Caco-2 (cell line): ENCODE data around the gene EFCAB14. TPM values are rescaled to one million over a fixed set of nuclear protein-coding genes. Genes with fewer than 3 reads are reported as not detected.

Experiments used
- BruUV-seq: library from RNA; stranded (reverse); fragments of 400-500 nt; replicated peaks from 2 replicates; lab custom pipeline; 2021; lab: Mats Ljungman, UMichigan
- CTCF ChIA-PET: fragments of 300-600 bp; sonication (Branson Sonifier 250); formaldehyde crosslinking; loops from one replicate; lab custom pipeline; 2022; ENCODE audit warnings: antibody characterized with exemption; lab: Charles Lee
- POLR2A ChIA-PET: fragments of 300-600 bp; sonication (Branson Sonifier 250); formaldehyde crosslinking; loops from one replicate; lab custom pipeline; 2022; ENCODE audit warnings: antibody characterized with exemption; lab: Charles Lee
- DNase-seq, 2 experiments: peaks; one replicate each; pipeline versions ENCODE4 v3.0.0 to v3.0.0-alpha.2; 2020 to 2022
- H3K27me3 ChIP-seq: replicated peaks from 2 replicates; pipeline ENCODE4 v1.6.0; 2011; ENCODE audit warnings: low read length; ENCODE audit not compliant: control insufficient read depth, insufficient read depth
- H3K36me3 ChIP-seq: 2 replicates; pipeline ENCODE4 v1.5.1; 2011; ENCODE audit warnings: low read length; ENCODE audit not compliant: control insufficient read depth, insufficient read depth
- H3K4me1 ChIP-seq: fragments of 250-450 bp; sonication (Bioruptor Pico); 2 replicates; pipeline ENCODE4 v1.5.1; 2020; ENCODE audit warnings: mild to moderate bottlenecking
- H3K4me3 ChIP-seq: 2 replicates; pipeline ENCODE4 v1.5.1; 2011; ENCODE audit warnings: low read depth, mild to moderate bottlenecking, control low read depth, low read length
- H3K9me3 ChIP-seq: fragments of 250-450 bp; sonication (Bioruptor Pico); 2 replicates; pipeline ENCODE4 v1.5.1; 2020; ENCODE audit warnings: mild to moderate bottlenecking, moderate library complexity
- H3K27ac Mint-ChIP-seq: one replicate; pipeline ENCODE4 v1.8.0; 2022; ENCODE audit warnings: mixed read lengths; ENCODE audit not compliant: unreplicated experiment
- H3K27me3 Mint-ChIP-seq: one replicate; pipeline ENCODE4 v1.8.0; 2022; ENCODE audit warnings: mixed read lengths; ENCODE audit not compliant: insufficient read depth, unreplicated experiment
- H3K36me3 Mint-ChIP-seq: one replicate; pipeline ENCODE4 v1.8.0; 2022; ENCODE audit warnings: mild to moderate bottlenecking, mixed read lengths; ENCODE audit not compliant: insufficient read depth, unreplicated experiment
- H3K4me1 Mint-ChIP-seq: one replicate; pipeline ENCODE4 v1.8.0; 2022; ENCODE audit warnings: low read depth, mixed read lengths; ENCODE audit not compliant: unreplicated experiment
- H3K4me3 Mint-ChIP-seq: one replicate; pipeline ENCODE4 v1.8.0; 2022; ENCODE audit warnings: mild to moderate bottlenecking, moderate library complexity, mixed read lengths; ENCODE audit not compliant: unreplicated experiment
- H3K9me3 Mint-ChIP-seq: one replicate; pipeline ENCODE4 v1.8.0; 2022; ENCODE audit warnings: mixed read lengths; ENCODE audit not compliant: unreplicated experiment
- CTCF ChIP-seq, 2 experiments: fragments of 200-600 bp in 1 of 2; IDR thresholded peaks; 1 replicate in 1 of 2; 2 replicates in 1 of 2; pipeline versions ENCODE4 v1.5.1 to v1.8.0; 2011 to 2022; ENCODE audit warnings: antibody characterized with exemption in 1 of 2, control low read depth in 1 of 2, inconsistent platforms in 1 of 2, low read depth in 1 of 2, low read length in 1 of 2, mild to moderate bottlenecking in 1 of 2, moderate library complexity in 1 of 2; ENCODE audit not compliant: insufficient read depth in 1 of 2, severe bottlenecking in 1 of 2, unreplicated experiment in 1 of 2
- intact Hi-C: fragments of 100-400 bp; cut with micrococcal nuclease; formaldehyde crosslinking; loops from one replicate; pipeline ENCODE4 v1.10.0; 2022; ENCODE audit not compliant: unreplicated experiment
- total RNA-seq: library from RNA; stranded (reverse); gene quantifications from 2 replicates; pipeline ENCODE4 v1.2.3, GENCODE V29; 2022

The EFCAB14 gene
- total RNA-seq, 1 experiment from 2014 or later, result 60.3 TPM

- no peak overlapping the region for H3K27ac Mint-ChIP-seq
- intact Hi-C loops, result no loop called here
These were observed 30.9 kb downstream of the EFCAB14 start for GRCh38 chr1:46687921-46688509.

GRCh38 chr1:46687093-46687659, 31.7 kb downstream of the EFCAB14 start:
- Mint-ChIP-seq H3K4me3 (no peak overlapping the region), H3K27ac (no peak overlapping the region), H3K27me3 (no peaks in the 10 kb centered on the region), H3K9me3 (no peaks in the 10 kb centered on the region), H3K4me1 (peaks cover 3% of the 10 kb centered on the region), H3K36me3 (peaks cover 23% of the 10 kb centered on the region)
- intact Hi-C loops, result no loop called here
- CTCF ChIA-PET, result no interaction called here
- no peak for TF ChIP-seq CTCF (IDR thresholded peaks at IDR 0.05; ENCODE audit: insufficient read depth in 1 of 2, low read depth in 1 of 2, low read length in 1 of 2, severe bottlenecking in 1 of 2, unreplicated experiment in 1 of 2)
- BruUV-seq, result no TSS peak
- no peak for DNase-seq
- no peaks in the 10 kb centered on the region for H3K27me3 ChIP-seq
- H3K4me3 ChIP-seq, result no peak overlapping the region
- H3K4me1 ChIP-seq, result no peaks in the 10 kb centered on the region
- POLR2A ChIA-PET, result no interaction called here
- no peaks in the 10 kb centered on the region; the same call in 1 of the 2 replicates for H3K36me3 ChIP-seq
- H3K9me3 ChIP-seq, result no peaks in the 10 kb centered on the region

More at GRCh38 chr1:46687921-46688509, 30.9 kb downstream of the EFCAB14 start:
- H3K27me3 ChIP-seq, result no peaks in the 10 kb centered on the region
- no peaks in the 10 kb centered on the region for H3K27me3 Mint-ChIP-seq
- H3K9me3 ChIP-seq, result no peaks in the 10 kb centered on the region
- no peak overlapping the region for H3K4me3 ChIP-seq
- H3K36me3 Mint-ChIP-seq, result peaks cover 28% of the 10 kb centered on the region
- POLR2A ChIA-PET, result no interaction called here
- CTCF ChIA-PET, result no interaction called here
- DNase-seq, result no peak
- no peak for TF ChIP-seq CTCF (IDR thresholded peaks at IDR 0.05; ENCODE audit: insufficient read depth in 1 of 2, low read depth in 1 of 2, low read length in 1 of 2, severe bottlenecking in 1 of 2, unreplicated experiment in 1 of 2)
- no peaks in the 10 kb centered on the region; the same call in 1 of the 2 replicates for H3K36me3 ChIP-seq
- BruUV-seq, result no TSS peak
- H3K4me1 Mint-ChIP-seq, result peaks cover 6% of the 10 kb centered on the region
- H3K9me3 Mint-ChIP-seq, result no peaks in the 10 kb centered on the region
- H3K4me1 ChIP-seq, result no peaks in the 10 kb centered on the region
- no peak overlapping the region for H3K4me3 Mint-ChIP-seq

GRCh38 chr1:46686255-46686654, 32.7 kb downstream of the EFCAB14 start:
- peaks cover 15% of the 10 kb centered on the region for H3K36me3 Mint-ChIP-seq
- intact Hi-C loops, result no loop called here
- H3K36me3 ChIP-seq, result no peaks in the 10 kb centered on the region

More at GRCh38 chr1:46686255-46686654, 32.7 kb downstream of the EFCAB14 start:
- Mint-ChIP-seq H3K4me1 (no peaks in the 10 kb centered on the region), H3K27me3 (no peaks in the 10 kb centered on the region), H3K4me3 (no peak overlapping the region), H3K27ac (no peak overlapping the region), H3K9me3 (no peaks in the 10 kb centered on the region)
- BruUV-seq, result no TSS peak
- no peaks in the 10 kb centered on the region for H3K9me3 ChIP-seq
- POLR2A ChIA-PET, result no interaction called here
- no peaks in the 10 kb centered on the region for H3K27me3 ChIP-seq
- no peak for DNase-seq
- no peak overlapping the region for H3K4me3 ChIP-seq
- H3K4me1 ChIP-seq, result no peaks in the 10 kb centered on the region
- CTCF ChIA-PET, result no interaction called here
- TF ChIP-seq CTCF (IDR thresholded peaks at IDR 0.05; ENCODE audit: insufficient read depth in 1 of 2, low read depth in 1 of 2, low read length in 1 of 2, severe bottlenecking in 1 of 2, unreplicated experiment in 1 of 2), result no peak
